ENCODE measurements around the gene FAM237A. TPM values are rescaled to one million over a fixed set of nuclear protein-coding genes. Genes with fewer than 3 reads are reported as not detected.

The FAM237A gene
- total RNA-seq, 1 donor from 2014 or later, result not detected

DNA sequence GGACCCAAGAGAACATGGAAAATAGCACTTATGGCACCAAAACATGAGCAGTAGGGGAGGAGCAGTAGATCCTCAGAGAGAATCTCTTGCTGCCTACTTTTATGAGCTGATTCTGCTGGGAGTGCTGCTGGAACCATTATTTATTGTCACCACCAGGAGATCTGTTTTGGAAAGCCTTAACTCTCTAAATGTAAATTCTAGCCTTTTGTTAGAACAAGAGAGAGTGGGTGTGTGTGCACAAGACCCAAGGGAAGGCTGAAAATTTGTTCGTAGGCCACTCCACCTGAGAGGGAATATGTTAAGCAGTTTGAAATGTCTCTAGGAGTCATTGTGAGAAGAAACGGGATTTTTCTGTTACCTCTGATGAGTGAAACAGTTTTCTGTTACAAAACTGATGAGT, 16.2 kb upstream of the FAM237A start:
- no peak overlapping the region for H3K4me3 ChIP-seq (ENCODE audit: low read length in 3 of 3)
- no peak overlapping the region for H3K9ac ChIP-seq (ENCODE audit: low read depth in 1 of 3, low read length in 3 of 3)
- no peaks in the 10 kb centered on the region for H3K4me1 ChIP-seq (ENCODE audit: control insufficient read depth in 3 of 3, insufficient read depth in 3 of 3, low read length in 3 of 3)
- no peaks in the 10 kb centered on the region for H3K36me3 ChIP-seq (ENCODE audit: control insufficient read depth in 3 of 3, insufficient read depth in 3 of 3, low read length in 3 of 3)
- no peaks in the 10 kb centered on the region for H3K9me3 ChIP-seq (ENCODE audit: control insufficient read depth in 3 of 3, low read length in 3 of 3)
- peaks cover 0 to 6% (median 5%) of the 10 kb centered on the region in 3 donors for H3K27me3 ChIP-seq (ENCODE audit: control insufficient read depth in 3 of 3, insufficient read depth in 3 of 3, low read length in 3 of 3)
- H3K27ac ChIP-seq (ENCODE audit: low read depth, low read length), result no peak overlapping the region

DNA sequence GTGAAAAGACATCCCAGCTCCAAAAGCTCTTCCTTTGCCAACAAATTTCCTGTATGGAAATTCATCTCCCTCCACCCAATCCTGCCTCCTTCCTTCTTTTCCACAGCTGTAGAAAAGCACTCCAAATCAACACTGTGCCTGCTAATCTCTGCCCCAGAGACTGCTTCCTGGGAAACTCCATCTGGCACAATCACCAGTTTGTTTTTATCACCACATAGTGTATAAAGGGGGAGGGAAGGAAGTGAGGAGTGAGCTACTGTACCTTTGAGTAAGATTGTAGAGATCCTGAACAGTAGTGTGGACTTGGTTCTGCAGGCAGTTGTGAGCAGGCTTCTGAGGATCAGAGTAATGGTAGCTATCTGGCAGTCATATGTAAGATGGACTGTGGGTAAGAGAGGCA, 14.7 kb upstream of the FAM237A start:
- H3K4me1 ChIP-seq (ENCODE audit: control insufficient read depth in 3 of 3, insufficient read depth in 3 of 3, low read length in 3 of 3), result no peaks in the 10 kb centered on the region
- no peak overlapping the region for H3K9ac ChIP-seq (ENCODE audit: low read depth in 1 of 3, low read length in 3 of 3)
- H3K36me3 ChIP-seq (ENCODE audit: control insufficient read depth in 3 of 3, insufficient read depth in 3 of 3, low read length in 3 of 3), result no peaks in the 10 kb centered on the region
- peaks cover 0 to 6% (median 5%) of the 10 kb centered on the region in 3 donors for H3K27me3 ChIP-seq (ENCODE audit: control insufficient read depth in 3 of 3, insufficient read depth in 3 of 3, low read length in 3 of 3)
- no peak overlapping the region for H3K4me3 ChIP-seq (ENCODE audit: low read length in 3 of 3)
- H3K27ac ChIP-seq (ENCODE audit: low read depth, low read length), result no peak overlapping the region
- H3K9me3 ChIP-seq (ENCODE audit: control insufficient read depth in 3 of 3, low read length in 3 of 3), result no peaks in the 10 kb centered on the region

DNA sequence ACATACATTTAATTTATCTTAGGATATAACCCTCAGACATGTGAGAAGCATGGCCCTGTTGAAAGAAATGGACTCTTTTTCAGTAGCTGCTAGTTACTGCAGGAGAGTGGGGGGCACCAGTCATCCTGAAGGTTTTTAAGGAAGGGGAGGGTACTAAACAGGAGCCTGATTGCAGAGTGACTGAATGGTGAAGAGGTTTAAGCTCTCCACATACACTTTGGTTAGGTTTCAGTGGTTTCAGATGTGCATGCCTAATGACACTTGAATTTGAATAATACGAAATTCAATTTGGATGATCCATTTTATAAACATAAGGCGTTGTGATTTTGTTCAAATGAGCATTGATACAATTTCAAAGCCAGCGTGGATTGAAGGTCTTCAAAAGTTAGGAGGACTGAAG, 10.9 kb upstream of the FAM237A start:
- Histone ChIP-seq H3K4me3 (ENCODE audit: low read length in 3 of 3) (no peak overlapping the region), H3K9ac (ENCODE audit: low read depth in 1 of 3, low read length in 3 of 3) (no peak overlapping the region), H3K4me1 (ENCODE audit: control insufficient read depth in 3 of 3, insufficient read depth in 3 of 3, low read length in 3 of 3) (no peaks in the 10 kb centered on the region), H3K9me3 (ENCODE audit: control insufficient read depth in 3 of 3, low read length in 3 of 3) (no peaks in the 10 kb centered on the region), H3K27me3 (ENCODE audit: control insufficient read depth in 3 of 3, insufficient read depth in 3 of 3, low read length in 3 of 3) (peaks cover 0 to 6% (median 5%) of the 10 kb centered on the region in 3 donors), H3K27ac (ENCODE audit: low read depth, low read length) (no peak overlapping the region), H3K36me3 (ENCODE audit: control insufficient read depth in 3 of 3, insufficient read depth in 3 of 3, low read length in 3 of 3) (no peaks in the 10 kb centered on the region)

- no peak overlapping the region for H3K9ac ChIP-seq (ENCODE audit: low read depth in 1 of 3, low read length in 3 of 3)
- no peaks in the 10 kb centered on the region for H3K4me1 ChIP-seq (ENCODE audit: control insufficient read depth in 3 of 3, insufficient read depth in 3 of 3, low read length in 3 of 3)
- H3K36me3 ChIP-seq (ENCODE audit: control insufficient read depth in 3 of 3, insufficient read depth in 3 of 3, low read length in 3 of 3), result no peaks in the 10 kb centered on the region
- peaks cover 0 to 3% (median 0%) of the 10 kb centered on the region in 3 donors for H3K27me3 ChIP-seq (ENCODE audit: control insufficient read depth in 3 of 3, insufficient read depth in 3 of 3, low read length in 3 of 3)
- no peak overlapping the region for H3K4me3 ChIP-seq (ENCODE audit: low read length in 3 of 3)
- no peak overlapping the region for H3K27ac ChIP-seq (ENCODE audit: low read depth, low read length)
- no peaks in the 10 kb centered on the region for H3K9me3 ChIP-seq (ENCODE audit: control insufficient read depth in 3 of 3, low read length in 3 of 3)
Observed at GRCh38 chr2:206635015-206635414, 7.3 kb upstream of the FAM237A start.

- no peak overlapping the region for H3K27ac ChIP-seq (ENCODE audit: low read depth, low read length)
- peaks cover 0 to 3% (median 0%) of the 10 kb centered on the region in 3 donors for H3K9me3 ChIP-seq (ENCODE audit: control insufficient read depth in 3 of 3, low read length in 3 of 3)
- H3K4me3 ChIP-seq (ENCODE audit: low read length in 3 of 3), result no peak overlapping the region
- H3K36me3 ChIP-seq (ENCODE audit: control insufficient read depth in 3 of 3, insufficient read depth in 3 of 3, low read length in 3 of 3), result no peaks in the 10 kb centered on the region
- H3K9ac ChIP-seq (ENCODE audit: low read depth in 1 of 3, low read length in 3 of 3), result no peak overlapping the region
- H3K4me1 ChIP-seq (ENCODE audit: control insufficient read depth in 3 of 3, insufficient read depth in 3 of 3, low read length in 3 of 3), result no peaks in the 10 kb centered on the region
- H3K27me3 ChIP-seq (ENCODE audit: control insufficient read depth in 3 of 3, insufficient read depth in 3 of 3, low read length in 3 of 3), result peaks cover 19 to 26% (median 19%) of the 10 kb centered on the region in 3 donors
Observed at GRCh38 chr2:206639636-206640035, 2.7 kb upstream of the FAM237A start.

- Histone ChIP-seq H3K9me3 (ENCODE audit: control insufficient read depth in 3 of 3, low read length in 3 of 3) (peaks cover 0 to 3% (median 0%) of the 10 kb centered on the region in 3 donors), H3K27me3 (ENCODE audit: control insufficient read depth in 3 of 3, insufficient read depth in 3 of 3, low read length in 3 of 3) (peaks cover 19 to 26% (median 19%) of the 10 kb centered on the region in 3 donors)
Observed at GRCh38 chr2:206641226-206641625, 1.1 kb upstream of the FAM237A start.

DNA sequence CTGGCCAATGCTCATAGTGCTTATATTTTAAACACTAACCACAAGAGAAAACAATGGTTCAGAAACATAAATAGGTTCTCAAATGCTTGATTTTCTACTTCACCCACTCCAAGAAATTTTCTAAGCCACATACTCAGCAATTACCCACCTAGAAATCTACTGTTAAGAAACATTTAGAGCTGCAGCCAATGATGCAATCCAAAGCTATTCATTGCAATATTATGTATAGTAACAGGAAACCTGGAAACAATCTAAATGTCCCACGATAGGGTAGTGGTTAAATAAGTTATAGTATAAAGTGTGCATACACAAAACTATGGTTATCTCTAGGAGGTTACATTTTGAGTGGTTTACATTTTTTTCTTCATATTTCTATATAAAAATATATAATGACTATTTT, 5.7 kb downstream of the FAM237A start:
- Histone ChIP-seq H3K9ac (ENCODE audit: low read depth in 1 of 3, low read length in 3 of 3) (no peak overlapping the region), H3K4me3 (ENCODE audit: low read length in 3 of 3) (no peak overlapping the region), H3K27ac (ENCODE audit: low read depth, low read length) (no peak overlapping the region), H3K36me3 (ENCODE audit: control insufficient read depth in 3 of 3, insufficient read depth in 3 of 3, low read length in 3 of 3) (no peaks in the 10 kb centered on the region), H3K4me1 (ENCODE audit: control insufficient read depth in 3 of 3, insufficient read depth in 3 of 3, low read length in 3 of 3) (no peaks in the 10 kb centered on the region), H3K9me3 (ENCODE audit: control insufficient read depth in 3 of 3, low read length in 3 of 3) (no peaks in the 10 kb centered on the region), H3K27me3 (ENCODE audit: control insufficient read depth in 3 of 3, insufficient read depth in 3 of 3, low read length in 3 of 3) (peaks cover 0 to 2% (median 0%) of the 10 kb centered on the region in 3 donors)

More at GRCh38 chr2:206641226-206641625, 1.1 kb upstream of the FAM237A start:
- no peaks in the 10 kb centered on the region for H3K36me3 ChIP-seq (ENCODE audit: control insufficient read depth in 3 of 3, insufficient read depth in 3 of 3, low read length in 3 of 3)
- no peak overlapping the region for H3K4me3 ChIP-seq (ENCODE audit: low read length in 3 of 3)
- no peak overlapping the region for H3K27ac ChIP-seq (ENCODE audit: low read depth, low read length)
- H3K4me1 ChIP-seq (ENCODE audit: control insufficient read depth in 3 of 3, insufficient read depth in 3 of 3, low read length in 3 of 3), result no peaks in the 10 kb centered on the region
- no peak overlapping the region for H3K9ac ChIP-seq (ENCODE audit: low read depth in 1 of 3, low read length in 3 of 3)

- no peaks in the 10 kb centered on the region for H3K4me1 ChIP-seq (ENCODE audit: control insufficient read depth in 3 of 3, insufficient read depth in 3 of 3, low read length in 3 of 3)
- H3K27ac ChIP-seq (ENCODE audit: low read depth, low read length), result no peak overlapping the region
- H3K9ac ChIP-seq (ENCODE audit: low read depth in 1 of 3, low read length in 3 of 3), result no peak overlapping the region
- H3K9me3 ChIP-seq (ENCODE audit: control insufficient read depth in 3 of 3, low read length in 3 of 3), result no peaks in the 10 kb centered on the region
- H3K36me3 ChIP-seq (ENCODE audit: control insufficient read depth in 3 of 3, insufficient read depth in 3 of 3, low read length in 3 of 3), result no peaks in the 10 kb centered on the region
- peaks cover 0 to 3% (median 0%) of the 10 kb centered on the region in 3 donors for H3K27me3 ChIP-seq (ENCODE audit: control insufficient read depth in 3 of 3, insufficient read depth in 3 of 3, low read length in 3 of 3)
- H3K4me3 ChIP-seq (ENCODE audit: low read length in 3 of 3), result no peak overlapping the region
Observed at GRCh38 chr2:206657087-206657486, 14.8 kb downstream of the FAM237A start.

DNA sequence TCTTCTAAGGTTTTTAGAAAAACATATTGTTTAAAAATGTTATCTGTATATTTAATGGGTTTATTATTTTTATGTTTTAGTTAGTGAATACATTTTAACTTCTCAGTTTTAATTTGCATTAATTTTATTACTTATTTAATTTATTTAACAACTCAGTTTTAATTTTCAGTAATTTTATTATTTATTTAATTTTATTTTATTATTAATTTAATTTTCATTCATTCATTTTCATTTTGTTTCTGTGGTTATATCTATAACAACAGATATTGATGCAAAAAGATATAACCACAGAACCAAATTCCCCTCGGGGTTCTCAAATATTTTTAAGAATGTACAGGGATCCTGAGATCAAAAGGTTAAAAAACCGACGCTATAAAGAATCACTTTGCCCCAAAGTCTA, 23.0 kb downstream of the FAM237A start:
- H3K9ac ChIP-seq (ENCODE audit: low read depth in 1 of 3, low read length in 3 of 3), result no peak overlapping the region
- H3K36me3 ChIP-seq (ENCODE audit: control insufficient read depth in 3 of 3, insufficient read depth in 3 of 3, low read length in 3 of 3), result no peaks in the 10 kb centered on the region
- H3K27me3 ChIP-seq (ENCODE audit: control insufficient read depth in 3 of 3, insufficient read depth in 3 of 3, low read length in 3 of 3), result peaks cover 0 to 3% (median 0%) of the 10 kb centered on the region in 3 donors
- no peaks in the 10 kb centered on the region for H3K9me3 ChIP-seq (ENCODE audit: control insufficient read depth in 3 of 3, low read length in 3 of 3)
- no peak overlapping the region for H3K27ac ChIP-seq (ENCODE audit: low read depth, low read length)
- no peak overlapping the region for H3K4me3 ChIP-seq (ENCODE audit: low read length in 3 of 3)
- H3K4me1 ChIP-seq (ENCODE audit: control insufficient read depth in 3 of 3, insufficient read depth in 3 of 3, low read length in 3 of 3), result no peaks in the 10 kb centered on the region

DNA sequence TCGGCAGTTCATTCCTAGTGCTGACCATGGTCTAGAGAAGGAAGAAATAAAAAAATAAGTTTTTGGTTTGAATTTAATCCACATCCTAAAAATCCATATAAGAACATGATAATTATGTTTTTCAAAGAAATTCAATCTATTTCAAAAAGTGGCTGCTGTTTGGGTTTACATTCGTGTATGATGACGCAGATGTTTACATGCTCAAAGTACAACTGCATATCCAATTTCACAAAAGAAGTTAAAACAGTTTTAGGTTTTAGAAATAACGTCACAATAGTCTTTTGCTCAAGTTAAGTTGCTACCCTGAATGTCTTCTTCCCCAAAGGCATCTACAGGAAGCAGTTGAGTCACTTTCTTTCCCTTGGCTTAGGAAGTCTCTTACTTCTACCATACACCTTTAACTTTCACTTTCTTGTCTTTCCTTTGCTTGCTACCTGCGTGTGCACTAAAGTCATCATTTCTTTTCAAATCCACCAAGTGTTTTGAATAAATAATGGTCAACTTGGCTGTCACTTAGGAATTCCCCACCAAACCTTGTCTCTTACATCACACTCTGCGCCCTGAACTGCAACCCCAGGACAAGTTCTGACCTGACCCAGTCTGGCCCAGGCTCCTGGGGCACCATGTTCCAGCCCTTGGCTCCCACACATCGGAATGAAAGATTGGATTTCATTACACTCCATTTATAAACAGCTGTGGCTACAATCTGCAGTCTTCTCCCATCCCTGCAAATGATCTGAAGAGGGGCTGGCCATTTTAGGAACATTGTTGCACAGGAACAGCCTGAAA, 28.4 kb downstream of the FAM237A start:
- H3K36me3 ChIP-seq (ENCODE audit: control insufficient read depth in 3 of 3, insufficient read depth in 3 of 3, low read length in 3 of 3), result no peaks in the 10 kb centered on the region
- H3K4me1 ChIP-seq (ENCODE audit: control insufficient read depth in 3 of 3, insufficient read depth in 3 of 3, low read length in 3 of 3), result peaks cover 0 to 4% (median 0%) of the 10 kb centered on the region in 3 donors
- no peaks in the 10 kb centered on the region for H3K27me3 ChIP-seq (ENCODE audit: control insufficient read depth in 3 of 3, insufficient read depth in 3 of 3, low read length in 3 of 3)
- H3K9me3 ChIP-seq (ENCODE audit: control insufficient read depth in 3 of 3, low read length in 3 of 3), result no peaks in the 10 kb centered on the region
- H3K27ac ChIP-seq (ENCODE audit: low read depth, low read length), result no peak overlapping the region
- H3K9ac ChIP-seq (ENCODE audit: low read depth in 1 of 3, low read length in 3 of 3), result no peak overlapping the region
- no peak overlapping the region for H3K4me3 ChIP-seq (ENCODE audit: low read length in 3 of 3)

Measured in skeletal muscle tissue (tissue), 4 donors.